HG03469 (cell line): ENCODE measurements around the gene TSPAN15.
"Not testable (repeated sequence)": the region's sequence is repeated elsewhere in the genome, so short reads cannot be mapped to it uniquely, and the experiment has no call there.

ENCODE experiments used
- ATAC-seq: cut with Tn5 transposase; IDR thresholded peaks from one replicate; pipeline ENCODE4 v1.9.1; 2021; ENCODE audit warnings: mild to moderate bottlenecking, moderate library complexity, moderate number of reproducible peaks; ENCODE audit not compliant: unreplicated experiment

TSPAN15 gene

DNA sequence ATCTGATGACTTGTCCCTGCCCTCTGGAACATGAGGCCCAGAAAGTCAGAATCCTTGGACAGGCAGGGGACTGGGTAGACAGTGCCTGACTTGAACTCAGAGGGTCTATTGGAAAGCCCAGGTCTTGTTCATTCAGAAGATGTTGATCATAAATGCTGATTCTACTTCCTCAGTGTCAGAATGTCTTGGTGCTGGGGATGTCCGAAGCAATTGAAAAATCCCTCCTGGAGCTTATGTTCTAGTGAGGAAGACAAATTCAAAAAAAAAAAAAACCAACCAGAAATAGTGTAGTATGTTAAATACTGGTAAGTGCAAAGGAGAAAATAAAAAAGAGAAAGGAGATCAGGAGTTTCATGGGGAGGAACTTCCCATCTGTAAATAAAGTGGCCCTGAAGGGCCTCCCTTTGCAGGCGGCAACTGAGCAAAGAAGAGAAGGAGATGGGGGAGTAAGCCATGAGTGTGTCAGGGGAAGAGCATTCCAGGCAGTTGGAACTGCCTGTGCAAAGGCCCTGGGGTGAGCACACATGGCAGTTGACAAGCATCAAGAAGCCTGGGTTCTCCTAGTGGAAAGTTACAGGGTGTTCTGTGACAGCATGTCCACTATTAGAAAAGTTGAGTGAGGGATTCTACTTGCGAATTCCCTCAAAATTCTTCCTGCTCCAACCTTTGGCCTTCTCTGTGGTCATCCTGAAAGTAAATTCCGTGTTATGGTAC, 30.7 kb downstream of the TSPAN15 start:
- no peak for ATAC-seq

DNA sequence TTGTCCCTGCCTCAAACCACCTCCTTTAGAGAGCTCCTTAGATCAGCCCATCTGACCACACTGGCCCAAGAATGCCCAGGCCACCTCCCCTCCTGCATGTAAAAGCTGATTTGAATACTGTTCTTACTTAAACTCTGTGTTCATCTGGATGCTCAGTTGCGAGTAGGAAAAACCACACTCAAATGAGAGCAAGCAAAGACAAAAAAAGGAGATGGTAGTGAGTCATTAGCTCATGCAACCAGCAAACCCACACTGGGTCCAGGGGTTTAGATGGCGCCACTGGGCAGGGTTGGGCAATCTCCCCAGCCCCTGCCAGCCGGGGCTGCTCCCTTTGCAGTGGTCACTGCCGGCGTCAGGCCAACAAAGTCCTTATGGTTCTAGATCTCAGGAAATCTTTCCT, 32.7 kb downstream of the TSPAN15 start:
- no peak for ATAC-seq

DNA sequence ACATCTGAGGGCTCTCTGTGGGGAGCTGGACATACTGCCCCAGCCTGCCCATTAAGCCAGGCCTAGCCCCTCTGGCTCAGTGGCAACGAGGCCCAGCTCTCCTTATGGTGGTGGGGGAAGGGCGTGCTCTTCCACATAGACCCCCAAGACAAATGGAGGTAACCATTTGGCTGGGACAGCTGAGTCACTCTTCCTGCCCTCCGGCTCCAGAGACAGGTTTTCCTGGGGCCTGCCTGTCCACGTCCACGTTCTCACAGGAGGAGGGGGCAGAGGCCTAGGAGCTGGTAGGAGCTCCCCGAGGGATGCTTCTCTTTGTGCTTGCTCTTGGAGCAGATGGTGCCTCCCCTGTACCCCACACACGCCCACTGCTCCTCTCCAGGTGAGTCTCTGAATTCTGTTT, 33.5 kb downstream of the TSPAN15 start:
- no peak for ATAC-seq

DNA sequence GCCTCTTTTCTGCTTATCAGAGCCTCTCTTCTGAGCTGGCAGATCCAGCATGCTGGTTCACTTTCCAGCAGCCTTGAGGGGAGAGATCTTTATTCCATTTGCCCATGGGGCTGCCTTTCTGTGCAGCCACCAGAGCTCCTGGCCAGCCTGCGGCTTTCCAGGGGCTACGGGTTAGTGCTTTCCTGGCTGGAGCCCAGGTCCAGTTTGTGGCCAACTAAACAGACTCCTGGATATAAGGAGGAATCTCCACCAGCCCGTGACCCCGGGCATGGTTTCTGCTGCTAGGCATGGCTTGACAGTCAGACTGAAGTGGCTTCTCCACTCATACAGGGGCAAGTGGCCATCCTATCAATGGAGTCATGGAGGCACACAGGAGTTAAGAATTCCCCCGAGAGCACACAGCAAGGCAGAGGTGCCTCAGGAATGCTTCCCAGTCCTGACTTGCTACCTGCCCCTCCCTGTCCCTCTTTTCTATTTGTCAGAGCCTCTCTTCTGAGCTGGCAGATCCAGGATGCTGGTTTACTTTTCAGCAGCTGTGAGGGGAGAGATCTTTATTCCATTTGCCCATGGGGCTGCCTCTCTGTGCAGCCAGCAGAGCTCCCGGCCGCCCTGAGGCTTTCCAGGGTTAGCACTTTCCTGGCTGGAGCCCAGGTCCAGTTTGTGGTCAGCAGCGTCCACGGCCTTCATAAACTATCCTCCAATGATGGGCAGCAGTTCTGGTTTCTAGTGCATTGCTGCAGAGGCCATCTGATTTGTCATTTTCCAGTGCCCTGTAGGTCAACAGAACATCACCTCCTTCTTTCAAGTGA, 35.9 kb downstream of the TSPAN15 start:
- ATAC-seq, result no peak

DNA sequence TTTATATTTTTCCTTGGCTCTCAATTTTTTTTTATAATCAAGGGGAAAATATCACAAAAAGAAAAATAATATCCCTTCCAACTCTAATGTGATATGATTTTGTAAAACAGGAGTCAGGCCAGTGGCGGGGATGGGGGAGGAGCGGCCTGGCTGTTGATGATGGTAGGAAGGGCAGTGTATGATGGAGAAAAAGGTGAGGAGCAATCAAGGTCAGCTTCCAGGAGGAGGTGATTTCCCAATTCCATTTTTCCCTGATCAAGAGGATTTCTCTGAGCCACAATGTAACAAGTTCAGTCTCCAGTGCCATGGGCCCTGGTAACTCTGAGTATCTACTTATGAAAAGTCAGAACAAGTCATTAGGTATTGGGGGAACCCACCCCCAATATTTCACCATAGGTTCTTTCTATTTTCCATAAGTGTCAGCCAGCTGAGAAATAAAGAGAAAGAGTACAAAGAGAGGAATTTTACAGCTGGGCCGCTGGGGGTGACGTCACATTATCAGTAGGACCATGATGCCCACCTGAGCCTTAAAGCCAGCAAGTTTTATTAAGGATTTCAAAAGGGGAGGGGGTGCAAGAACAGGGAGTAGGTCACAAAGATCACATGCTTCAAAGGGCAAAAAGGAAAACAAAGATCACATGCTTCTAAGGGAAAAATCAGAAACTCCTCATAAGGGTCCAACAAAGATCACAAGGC, 37.0 kb downstream of the TSPAN15 start:
- not testable (repeated sequence) for ATAC-seq

DNA sequence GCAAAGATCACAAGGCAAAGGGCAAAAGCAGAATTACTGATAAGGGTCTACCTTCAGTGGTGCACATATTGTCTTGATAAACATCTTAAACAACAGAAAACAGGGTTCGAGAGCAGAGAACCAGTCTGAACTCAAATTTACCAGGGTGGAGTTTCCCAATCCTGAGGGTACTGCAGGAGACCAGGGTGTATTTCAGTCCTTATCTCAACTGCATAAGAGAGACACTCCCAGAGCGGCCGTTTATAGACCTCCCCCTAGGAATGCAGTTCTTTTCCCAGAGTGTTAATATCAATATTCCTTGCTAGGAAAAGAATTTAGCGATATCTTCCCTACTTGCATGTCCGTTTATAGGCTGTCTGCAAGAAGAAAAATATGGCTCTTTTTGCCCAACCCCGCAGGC, 37.6 kb downstream of the TSPAN15 start:
- ATAC-seq, result not testable (repeated sequence)

DNA sequence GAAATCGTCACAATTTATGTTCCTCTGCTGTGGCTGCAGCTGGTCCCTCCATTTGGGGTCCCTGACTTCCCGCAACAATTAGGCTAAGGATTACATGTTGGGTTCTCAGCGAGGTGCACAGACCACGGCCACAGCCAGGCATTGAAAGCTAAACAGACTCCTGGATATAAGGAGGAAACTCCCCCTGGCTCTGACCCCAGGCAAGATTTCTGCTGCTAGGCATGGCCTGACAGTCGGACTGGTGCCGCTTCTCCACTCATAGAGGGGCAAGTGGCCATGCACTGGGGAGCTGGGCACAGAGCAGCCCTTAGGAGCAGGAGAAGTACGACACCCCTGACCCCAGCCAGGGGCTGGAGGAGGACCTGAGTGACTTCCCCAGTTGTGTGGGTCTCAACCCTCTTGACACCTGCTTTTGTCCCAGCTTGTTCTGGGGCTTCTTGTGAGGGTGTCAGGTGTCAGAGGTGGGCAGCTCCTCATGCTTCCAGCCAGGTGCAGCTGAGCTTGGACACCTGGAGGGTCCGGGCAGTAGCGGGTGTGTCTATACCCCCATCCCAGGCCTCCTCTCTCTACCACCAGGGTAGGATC, 38.3 kb downstream of the TSPAN15 start:
- no peak for ATAC-seq

DNA sequence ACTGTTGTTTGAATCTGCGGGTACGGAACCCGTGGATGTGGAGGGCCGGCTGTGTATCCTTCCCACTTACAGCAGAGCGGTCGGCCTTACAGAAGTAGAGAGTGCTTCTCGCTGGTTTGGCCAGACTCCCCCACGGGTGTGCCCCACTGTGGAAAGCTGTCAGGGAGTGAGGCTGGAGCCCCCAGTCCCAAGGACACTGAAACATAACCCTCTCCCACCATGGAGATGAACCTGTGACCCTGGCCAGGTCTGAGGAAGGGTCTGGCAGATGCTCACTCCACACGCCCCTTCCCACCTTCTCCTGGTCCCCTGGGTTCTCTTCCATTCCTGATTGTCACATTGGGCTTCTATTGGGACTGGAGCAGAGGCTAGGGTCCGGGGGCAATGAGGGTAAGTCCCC, 39.6 kb downstream of the TSPAN15 start:
- no peak for ATAC-seq

DNA sequence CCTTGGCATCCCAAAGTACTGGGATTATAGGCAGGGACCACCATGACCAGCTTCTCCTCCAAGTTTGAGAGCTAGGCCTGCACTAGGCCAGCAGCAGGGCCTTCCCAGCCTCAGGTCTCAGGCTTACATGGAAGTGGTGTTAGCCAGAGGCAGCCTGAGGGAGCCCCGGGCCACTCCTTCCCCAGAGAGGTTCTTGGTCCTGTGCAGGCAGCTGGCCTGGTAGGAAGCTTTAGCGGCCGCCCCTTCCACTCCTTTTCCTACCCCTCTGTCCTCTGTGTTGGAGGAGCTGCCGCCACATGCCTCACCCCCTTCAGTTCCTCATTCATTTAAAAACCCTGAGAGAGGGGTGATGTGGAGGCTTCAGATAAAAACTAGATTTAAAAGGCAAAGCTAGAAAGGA, 40.3 kb downstream of the TSPAN15 start:
- no peak for ATAC-seq

DNA sequence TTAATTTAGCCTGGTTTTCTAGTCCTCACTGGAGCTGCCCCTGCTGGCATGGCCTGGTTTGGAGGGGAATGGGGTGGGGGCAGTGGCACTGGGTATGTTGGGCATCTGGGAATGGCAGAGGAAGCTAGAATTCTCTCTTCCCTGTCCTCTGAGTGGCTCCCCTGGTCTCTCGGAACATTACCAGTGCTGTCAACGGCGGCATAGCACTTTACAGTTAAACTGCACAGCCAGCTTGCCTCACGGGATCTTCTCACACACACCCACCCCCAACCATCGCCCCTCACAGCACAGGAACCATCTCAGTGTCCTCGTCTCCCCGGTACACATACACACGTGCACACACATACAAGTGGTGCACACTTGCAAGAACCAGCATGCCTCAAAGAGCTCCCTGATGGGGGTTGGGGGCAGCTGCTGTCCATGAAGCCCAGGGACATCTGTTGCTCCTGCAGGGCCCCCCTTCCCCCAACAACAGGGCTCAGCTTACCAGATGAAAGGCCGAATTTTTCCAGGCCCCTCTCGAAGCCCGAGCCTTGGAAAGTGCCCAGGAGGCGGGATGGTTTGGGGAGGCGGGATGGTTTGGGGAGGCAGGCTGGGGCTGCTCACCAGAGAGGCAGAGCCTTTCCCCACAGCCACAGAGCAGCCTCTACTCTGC, 41.0 kb downstream of the TSPAN15 start:
- ATAC-seq, result no peak

DNA sequence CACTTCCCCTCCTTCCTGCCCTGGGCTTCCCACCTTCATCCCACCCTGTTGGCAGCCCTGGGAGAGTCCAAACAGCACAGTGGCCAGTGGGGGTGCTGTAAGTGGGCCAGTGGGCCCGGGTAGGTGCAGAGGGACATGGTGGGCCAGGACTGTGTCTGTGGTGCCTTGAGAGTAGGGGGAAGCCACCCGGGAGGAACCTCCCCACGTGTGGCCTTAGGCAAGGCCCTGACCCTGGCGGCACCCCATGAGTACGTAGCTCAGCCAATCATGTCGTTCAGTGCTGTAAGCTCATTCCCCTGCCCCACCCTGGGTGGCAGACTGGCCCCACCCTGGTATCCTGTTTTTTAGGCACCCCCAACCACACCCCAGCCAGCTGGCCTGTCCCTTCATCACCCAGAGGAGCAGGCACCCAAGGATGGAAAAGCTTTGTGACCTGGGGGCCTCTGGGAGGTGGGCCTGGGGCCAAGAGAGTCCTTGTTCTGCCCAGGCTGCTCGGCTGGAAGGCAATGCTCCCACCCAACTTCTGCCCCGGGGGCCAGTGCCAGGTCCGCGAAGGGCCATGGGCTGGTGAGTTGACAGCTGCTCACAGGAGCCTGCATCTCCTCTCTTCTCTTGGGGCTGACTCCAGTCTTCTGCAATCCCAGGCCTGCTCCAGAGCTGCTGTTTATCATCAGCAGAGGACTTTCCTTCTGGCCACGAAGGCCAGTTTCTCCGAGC, 41.6 kb downstream of the TSPAN15 start:
- no peak for ATAC-seq

DNA sequence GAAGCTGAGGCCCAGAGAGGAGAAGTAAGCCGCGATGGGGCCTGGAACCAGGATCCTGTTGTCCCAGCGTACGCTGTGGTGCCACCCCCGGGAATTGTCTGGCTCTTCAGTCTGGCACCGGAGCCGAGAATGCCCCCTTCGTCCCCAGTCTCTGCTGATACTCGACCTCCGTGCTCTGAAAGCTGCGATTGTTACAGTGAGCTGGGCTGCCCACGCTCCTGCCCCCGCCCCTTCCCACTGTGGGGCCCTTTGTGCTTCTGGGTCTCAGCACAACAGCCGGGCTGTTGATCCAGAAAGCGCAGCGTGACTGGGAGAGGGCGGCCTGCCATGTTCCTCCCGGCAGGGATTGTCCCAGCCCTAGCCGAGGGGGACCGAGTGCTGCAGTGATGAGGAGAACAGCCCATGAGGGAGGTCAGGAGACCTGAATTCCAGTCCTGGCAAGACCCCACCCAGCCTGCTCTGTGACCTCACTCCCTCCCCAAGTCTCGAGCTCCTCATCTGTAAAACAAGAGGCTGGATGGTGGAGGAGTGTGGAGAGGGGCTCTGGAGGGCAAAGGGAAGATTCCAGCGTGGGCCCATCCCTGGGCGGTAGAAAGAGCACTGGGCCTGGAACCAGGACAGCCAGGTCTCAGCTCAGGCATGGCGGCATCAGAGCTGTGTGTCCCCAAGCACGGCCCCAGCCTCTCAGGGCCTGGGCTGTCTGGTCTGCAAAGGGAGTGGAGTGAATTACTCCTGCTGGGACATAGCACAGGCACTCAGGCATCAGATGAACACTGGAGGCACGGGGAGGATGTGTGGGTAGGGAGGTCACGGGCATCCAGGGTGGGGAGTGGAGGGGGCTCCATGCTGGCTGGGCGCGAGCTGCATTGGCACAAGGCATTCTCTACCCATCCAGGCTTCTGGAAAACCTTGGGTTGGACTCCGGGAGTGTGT, 43.6 kb downstream of the TSPAN15 start:
- ATAC-seq, result no peak

DNA sequence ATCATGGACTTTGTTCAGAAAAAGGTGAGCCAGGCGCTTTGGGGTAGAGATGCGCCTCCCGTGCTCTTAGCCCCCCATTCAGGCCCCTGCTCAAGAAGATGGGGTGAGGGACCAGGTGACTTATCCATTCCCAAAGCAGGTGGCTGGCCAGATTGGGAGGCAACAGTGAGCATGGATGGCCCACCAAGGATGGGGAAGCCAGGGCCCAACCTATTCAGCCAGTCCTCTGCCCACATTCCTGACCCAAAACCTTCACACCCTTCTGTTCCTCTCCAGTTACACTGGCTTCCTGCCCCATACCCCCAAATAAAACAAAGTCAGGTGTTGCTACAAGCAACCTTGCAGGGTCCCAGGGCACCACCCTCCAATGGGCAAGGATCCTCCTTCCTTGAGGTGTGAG, 44.4 kb downstream of the TSPAN15 start:
- no peak for ATAC-seq

DNA sequence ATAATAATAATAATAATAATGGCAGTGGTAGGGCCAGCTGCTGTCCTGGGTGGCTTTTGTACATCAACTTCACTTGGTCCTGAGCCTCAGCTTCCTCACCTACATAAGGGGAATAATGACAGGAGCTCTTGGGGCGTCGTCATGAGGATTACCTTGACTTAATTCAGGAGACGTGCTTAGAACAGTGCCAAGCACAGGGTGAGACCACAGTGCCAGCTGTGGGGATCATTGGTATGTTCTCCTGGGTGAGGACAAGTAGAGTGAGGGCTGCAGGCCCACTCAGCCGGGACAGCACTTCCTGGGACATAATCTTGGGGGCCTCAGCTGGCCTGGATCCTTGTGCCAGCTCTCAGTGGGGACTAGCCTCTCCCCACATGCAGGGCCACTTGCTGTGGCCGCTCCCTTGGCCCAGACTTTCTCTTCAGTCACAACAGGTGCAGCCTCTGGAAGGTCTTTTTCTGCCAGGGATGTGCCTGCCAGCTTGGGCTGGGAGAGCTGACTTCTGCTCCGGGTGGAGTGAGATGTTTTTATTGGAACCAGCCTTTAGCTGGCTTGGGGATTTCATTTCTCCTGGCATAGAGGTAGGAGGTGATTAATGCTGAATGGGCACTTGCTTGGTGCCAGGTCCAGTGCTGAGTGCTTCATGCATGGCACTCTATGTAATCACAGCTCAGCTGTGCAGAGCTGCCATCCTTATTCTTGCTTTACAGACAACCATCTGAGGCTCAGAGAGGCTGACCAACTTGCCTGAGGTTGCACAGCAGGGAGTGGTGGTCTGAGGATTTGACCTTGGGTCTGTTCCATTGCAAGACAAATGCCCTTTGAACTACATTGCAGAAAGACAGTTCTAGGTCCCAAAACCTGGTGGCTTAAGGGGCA, 45.3 kb downstream of the TSPAN15 start:
- no peak for ATAC-seq

DNA sequence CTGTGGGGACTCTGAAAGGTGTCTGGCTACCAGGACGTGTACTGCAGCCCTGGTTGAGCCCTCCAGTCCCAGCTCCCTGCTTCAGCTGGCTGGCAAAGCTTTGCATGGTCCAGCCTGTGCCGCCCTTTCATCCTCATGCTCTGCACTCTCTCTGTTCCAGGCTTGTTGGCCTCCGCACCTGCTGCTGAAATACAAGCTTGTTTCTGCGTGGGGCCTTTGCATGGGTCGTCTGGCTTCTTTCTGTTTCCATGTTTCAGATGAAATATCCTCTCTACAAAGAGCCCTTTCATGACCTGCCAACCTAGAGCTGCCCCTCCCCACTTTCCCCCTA, 45.9 kb downstream of the TSPAN15 start:
- no peak for ATAC-seq

DNA sequence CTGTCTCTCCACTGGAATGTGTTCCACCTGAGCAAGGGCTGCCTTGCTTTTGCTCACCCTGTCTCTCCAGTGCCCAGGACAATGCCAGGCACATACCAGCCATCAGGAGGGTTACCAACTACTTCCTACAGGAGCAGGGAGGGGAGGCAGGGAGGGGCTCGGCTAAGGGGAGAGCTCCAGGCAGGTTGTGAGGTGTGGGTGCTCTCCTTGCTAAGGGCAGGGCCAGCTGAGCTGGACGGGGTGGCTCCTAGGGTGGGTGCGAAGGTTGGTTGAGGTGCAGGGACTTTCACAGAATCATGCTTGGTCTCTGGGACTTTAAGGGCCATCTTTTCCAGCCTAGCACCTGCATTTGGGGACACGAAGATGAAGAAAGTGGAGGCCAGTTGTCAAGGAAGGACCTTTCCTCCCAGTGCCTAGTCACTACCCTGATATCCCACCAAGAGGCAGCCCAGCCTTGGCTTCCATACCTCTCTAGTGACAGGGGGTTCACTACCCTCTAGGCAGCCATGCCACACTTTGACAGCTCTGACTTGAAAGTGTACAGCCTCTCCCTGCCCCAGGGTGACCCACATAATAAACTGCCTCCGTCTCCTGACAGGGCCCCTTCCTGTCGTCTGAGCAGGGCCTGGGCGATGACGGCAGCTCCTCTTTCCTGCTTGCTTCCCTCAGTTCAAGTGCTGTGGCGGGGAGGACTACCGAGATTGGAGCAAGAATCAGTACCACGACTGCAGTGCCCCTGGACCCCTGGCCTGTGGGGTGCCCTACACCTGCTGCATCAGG, 46.5 kb downstream of the TSPAN15 start:
- ATAC-seq, result no peak

DNA sequence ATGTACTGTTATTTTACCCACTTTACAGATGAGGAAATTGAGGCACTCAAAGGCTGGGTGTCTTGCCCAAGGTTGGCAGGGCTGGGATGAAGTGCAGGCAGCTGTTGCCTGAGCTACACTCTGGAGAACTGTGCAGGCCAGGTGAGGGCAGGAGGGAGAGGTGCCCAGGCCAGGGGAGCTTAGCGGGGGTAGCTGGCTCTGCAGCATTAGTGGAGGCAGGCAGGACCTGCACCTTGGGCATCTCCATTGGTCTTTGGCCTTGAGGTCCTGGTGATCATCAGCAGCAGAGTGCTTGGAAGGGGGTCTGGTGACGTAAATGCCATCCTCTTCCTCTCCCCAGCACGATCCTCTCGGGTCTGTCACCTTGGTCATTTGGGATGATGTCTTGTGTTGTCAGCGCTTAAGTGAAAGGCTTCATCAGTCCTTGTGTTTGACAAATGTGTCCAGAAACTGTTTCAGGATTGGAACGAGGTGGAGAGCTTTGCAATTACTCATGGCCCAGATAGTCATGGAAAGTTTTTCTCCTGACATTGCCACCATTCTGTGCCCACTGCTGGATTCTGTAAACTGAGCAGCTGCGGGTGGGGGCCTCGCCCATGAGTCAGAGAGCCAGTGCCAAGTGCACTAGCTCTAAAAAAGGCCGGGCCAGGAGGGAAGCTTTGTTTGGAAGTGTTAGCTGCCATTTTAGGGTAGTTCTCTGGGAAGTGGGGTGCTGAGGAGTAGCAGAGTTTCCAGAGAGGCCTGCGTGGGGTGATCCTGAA, 47.6 kb downstream of the TSPAN15 start:
- no peak for ATAC-seq
